Head of caudate nucleus (tissue), 42 donors: ENCODE data around the gene TIMP1.
A peak's percentile ranks its signal among the peaks of the same experiment; 100 is the strongest.

ENCODE experiments used
- DNase-seq, 42 donors: peaks; one replicate each; pipeline versions ENCODE4 v3.0.0 to v3.0.0-alpha.2; 2020 to 2021; ENCODE audit warnings: mixed read lengths in 7 of 42
- intact Hi-C: fragments of 100-400 bp; cut with DNase I; formaldehyde crosslinking; loops from one replicate; pipeline ENCODE4 v1.15.0; 2022

Gene TIMP1

GRCh38 chrX:47571896-47572295, 10.3 kb upstream of the TIMP1 start:
- peak in 1 of 42 donors; percentile 18 for DNase-seq
- intact Hi-C loops: no loop called here

GRCh38 chrX:47572773-47573340, 9.4 kb upstream of the TIMP1 start:
- peak in 2 of 42 donors; percentile 13 to 32 for DNase-seq
- intact Hi-C loops: no loop called here

- intact Hi-C loops: no loop called here
- DNase-seq: peak in 2 of 42 donors; percentile 12 to 36
These were observed 8.7 kb upstream of the TIMP1 start for GRCh38 chrX:47573341-47574075.

DNA sequence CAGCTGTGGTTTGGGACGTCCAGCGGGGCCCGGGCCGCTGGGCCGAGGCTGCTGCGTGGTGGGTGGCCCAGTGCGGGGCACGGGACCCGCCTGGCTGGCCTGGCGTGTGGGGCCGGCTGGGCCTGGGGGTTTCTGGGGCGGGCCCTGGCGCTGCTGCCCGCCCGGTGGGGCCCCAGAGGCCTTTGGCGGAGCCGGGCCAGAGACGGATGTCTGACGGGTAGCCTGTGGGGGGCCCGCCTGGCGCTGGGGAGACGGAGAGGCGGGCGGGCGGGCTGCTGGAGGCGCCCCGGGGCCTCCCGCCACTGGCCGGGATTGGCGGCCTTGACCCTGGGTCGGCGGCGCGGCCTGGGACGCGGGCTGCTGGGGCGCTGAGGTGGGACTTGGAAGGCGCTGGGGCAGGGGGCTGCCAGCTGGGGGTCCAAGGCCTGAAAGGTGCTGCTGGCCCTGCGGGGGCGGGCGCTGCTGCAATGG, 8.1 kb upstream of the TIMP1 start:
- intact Hi-C loops: no loop called here
- peak in 2 of 42 donors; percentile 10 to 39 for DNase-seq

GRCh38 chrX:47574547-47575301, 7.5 kb upstream of the TIMP1 start:
- peak in 2 of 42 donors; percentile 5 to 10 for DNase-seq
- intact Hi-C loops: no loop called here

DNA sequence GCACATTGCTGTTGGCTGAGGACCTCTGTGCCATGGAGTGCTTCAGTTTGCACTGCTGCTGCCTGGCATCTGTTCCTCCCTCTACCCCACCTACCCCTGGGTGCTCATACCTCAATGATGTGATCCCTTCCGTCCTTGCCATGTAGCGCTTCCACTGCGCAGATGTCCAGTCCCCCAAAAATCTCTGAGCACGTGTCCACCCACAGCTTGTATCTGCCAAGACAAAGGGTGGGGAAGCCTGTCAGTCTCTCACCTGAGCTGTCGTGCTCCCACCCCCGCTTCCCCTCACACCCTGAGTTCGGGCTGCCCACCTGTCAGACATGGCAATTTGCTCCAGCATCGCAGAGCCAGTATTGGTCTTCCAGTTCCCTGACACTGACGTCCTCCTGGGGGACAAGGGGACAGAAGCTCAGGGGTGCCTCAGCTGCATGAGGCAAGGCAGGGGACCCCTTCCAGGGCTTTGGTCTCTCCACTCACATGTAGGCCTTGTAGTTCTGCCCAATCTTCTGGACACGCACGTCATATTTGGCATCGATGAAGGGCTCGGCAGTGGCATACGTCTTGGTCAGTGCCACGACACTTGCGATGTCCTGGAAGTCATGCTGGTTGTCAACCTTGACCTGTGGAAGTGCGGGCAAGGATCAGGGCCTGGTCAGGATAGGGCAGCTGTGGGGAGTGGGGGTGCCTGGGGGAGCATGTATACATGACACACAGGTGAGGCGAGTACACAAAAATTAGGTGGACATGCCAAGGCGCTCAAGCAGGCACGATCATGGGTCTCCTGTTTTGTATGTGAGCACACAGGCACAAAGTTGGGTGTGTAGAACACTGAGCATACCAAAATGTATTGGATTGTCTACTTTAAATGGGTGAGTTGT, 6.0 kb upstream of the TIMP1 start:
- peak in 1 of 42 donors; percentile 11 for DNase-seq
- intact Hi-C loops: no loop called here

- peak in 2 of 42 donors; percentile 12 to 29 for DNase-seq
- intact Hi-C loops: no loop called here
These were observed 4.8 kb upstream of the TIMP1 start for GRCh38 chrX:47577424-47577823.

- intact Hi-C loops: no loop called here
- DNase-seq: peak in 1 of 42 donors; percentile 3
These were observed 4.3 kb upstream of the TIMP1 start for GRCh38 chrX:47577901-47578300.

DNA sequence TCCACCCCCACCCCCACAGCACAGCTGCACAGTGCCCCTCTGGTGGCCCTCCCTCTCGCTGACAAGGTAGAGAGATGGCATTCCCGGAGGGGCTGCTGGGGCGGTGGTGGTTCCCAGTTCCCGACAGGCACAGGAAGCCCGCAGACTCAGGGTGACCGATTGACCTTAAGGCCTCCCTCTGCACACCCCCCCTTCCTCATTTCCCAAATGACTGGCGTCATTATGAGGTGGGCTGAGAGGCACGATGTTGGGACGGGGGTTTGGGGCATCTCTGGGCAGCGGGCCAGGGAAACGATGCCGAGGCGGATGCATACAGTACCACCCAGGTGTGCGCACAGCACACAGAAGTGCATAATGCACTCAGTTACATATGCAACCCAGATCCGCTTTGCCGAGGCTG, 3.5 kb upstream of the TIMP1 start:
- intact Hi-C loops: no loop called here
- peak in 1 of 42 donors; percentile 13 for DNase-seq

DNA sequence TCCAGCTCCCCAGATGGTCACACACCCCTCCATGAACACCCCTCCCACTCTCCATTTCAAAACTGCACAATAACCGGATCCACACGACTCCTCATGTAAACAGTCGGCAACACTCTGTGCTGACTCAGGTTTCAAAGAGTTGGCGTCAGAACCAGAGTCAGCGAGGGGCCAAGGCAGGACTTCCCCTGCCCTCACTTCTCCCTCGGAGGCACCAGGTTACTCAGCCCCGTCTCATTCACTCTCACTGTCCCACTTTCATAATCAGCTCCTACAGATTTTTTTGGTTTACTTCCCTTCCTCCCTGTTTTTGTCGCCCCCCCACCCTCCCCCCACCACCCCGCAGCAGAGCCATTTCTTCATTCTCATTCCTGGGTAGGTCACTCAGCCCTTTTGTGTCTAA, 2.7 kb upstream of the TIMP1 start:
- peak in 1 of 42 donors; percentile 15 for DNase-seq
- intact Hi-C loops: no loop called here

- DNase-seq: peak in 1 of 42 donors; percentile 11
- intact Hi-C loops: no loop called here
These were observed 1.1 kb downstream of the TIMP1 start for GRCh38 chrX:47583240-47583861.

GRCh38 chrX:47584714-47585113, 2.5 kb downstream of the TIMP1 start:
- intact Hi-C loops: no loop called here
- DNase-seq: peak in 1 of 42 donors; percentile 6

DNA sequence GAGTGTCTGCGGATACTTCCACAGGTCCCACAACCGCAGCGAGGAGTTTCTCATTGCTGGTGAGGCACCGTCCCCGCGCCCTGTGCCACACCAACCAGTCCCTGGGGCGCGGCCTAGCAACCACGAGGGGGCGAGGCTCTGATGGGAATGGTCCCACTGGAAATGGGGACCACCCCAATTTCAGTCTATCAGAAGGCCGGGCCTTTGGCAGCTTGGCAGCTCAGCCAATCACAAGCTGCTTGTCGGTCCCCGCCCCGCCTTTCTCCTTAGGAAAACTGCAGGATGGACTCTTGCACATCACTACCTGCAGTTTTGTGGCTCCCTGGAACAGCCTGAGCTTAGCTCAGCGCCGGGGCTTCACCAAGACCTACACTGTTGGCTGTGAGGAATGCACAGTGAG, 3.0 kb downstream of the TIMP1 start:
- intact Hi-C loops: no loop called here
- peak in 3 of 42 donors; percentile 9 to 44 (median 10) for DNase-seq

GRCh38 chrX:47586043-47586787, 4.0 kb downstream of the TIMP1 start:
- intact Hi-C loops: no loop called here
- peak in 1 of 42 donors; percentile 10 for DNase-seq

- intact Hi-C loops: no loop called here
- DNase-seq: peak in 1 of 42 donors; percentile 5
These were observed 5.1 kb downstream of the TIMP1 start for GRCh38 chrX:47587091-47587891.

- DNase-seq: peak in 1 of 42 donors; percentile 13
- intact Hi-C loops: no loop called here
These were observed 5.9 kb downstream of the TIMP1 start for GRCh38 chrX:47587906-47588735.
